Fibroblast of the conjunctiva (primary cell): ENCODE data around the gene SAMD13.
A peak's percentile ranks its signal among the peaks of the same experiment; 100 is the strongest.

Experiments
- DNase-seq: peaks from one replicate; pipeline ENCODE4 v3.0.0-alpha.2; 2010; ENCODE audit warnings: low read depth

Gene SAMD13

DNA sequence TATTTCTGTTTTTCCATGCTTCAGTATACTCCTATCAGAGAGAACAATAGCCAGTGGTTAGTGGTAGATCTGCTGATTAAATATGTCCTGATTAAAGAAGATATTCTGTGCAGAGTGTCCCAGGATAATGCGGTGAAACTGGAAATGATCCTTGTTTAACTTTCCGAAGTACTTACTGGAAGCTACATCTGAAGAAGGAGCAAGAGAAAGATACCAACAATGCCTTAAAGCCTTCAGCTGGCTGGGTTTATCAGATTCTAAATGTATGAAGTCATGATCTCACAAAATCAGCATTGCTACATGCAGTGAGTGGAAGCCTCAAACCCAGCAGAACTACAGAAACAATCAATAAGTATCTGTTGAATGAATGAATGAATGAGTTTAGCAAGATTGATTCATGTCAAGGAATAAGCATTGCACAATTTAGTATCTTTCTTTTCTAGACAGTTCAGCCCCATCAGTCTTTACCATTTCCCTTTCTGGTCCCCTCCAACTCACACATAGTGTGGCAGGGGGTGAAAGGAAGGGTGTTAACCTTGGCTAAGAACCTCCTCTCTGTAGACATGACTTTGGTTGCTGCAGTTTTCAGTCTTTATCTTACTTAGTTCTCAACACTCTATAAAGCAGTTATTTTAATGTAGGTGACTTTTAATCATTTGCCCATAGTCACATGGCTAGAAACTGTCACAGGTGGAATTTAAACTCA, 72.1 kb downstream of the SAMD13 start:
- no peak for DNase-seq

DNA sequence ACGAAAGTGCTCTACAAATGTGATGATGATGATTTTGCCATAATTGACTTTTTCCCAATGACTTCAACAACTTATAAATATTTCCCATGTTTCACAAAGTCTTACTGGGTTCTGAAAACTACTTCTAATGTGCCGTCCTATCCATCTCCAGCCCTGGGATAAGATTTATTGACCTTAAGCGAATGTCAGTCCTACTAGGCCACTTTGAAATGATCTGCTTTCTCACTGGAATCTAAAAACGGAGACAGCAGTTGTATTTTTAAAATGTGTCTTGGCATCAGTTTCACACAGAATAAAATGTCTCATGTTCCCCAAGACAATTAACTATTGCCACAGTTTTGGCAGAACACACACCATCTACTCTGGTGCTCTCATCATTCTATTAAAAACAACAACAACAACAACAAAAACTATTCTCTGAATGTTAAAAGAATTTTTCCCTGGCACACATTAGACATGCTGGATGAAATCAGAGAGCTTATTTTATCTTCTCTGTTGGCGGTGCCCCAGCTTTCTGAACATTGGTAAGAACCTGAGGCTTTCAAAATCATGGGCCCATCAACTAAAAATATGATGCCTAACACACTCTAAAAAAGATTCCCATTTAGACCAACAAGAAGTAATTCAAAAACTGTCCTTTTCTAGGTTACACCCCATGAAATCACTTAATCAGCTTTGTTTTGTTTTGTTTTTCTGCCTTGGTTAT, 73.6 kb downstream of the SAMD13 start:
- DNase-seq: no peak

DNA sequence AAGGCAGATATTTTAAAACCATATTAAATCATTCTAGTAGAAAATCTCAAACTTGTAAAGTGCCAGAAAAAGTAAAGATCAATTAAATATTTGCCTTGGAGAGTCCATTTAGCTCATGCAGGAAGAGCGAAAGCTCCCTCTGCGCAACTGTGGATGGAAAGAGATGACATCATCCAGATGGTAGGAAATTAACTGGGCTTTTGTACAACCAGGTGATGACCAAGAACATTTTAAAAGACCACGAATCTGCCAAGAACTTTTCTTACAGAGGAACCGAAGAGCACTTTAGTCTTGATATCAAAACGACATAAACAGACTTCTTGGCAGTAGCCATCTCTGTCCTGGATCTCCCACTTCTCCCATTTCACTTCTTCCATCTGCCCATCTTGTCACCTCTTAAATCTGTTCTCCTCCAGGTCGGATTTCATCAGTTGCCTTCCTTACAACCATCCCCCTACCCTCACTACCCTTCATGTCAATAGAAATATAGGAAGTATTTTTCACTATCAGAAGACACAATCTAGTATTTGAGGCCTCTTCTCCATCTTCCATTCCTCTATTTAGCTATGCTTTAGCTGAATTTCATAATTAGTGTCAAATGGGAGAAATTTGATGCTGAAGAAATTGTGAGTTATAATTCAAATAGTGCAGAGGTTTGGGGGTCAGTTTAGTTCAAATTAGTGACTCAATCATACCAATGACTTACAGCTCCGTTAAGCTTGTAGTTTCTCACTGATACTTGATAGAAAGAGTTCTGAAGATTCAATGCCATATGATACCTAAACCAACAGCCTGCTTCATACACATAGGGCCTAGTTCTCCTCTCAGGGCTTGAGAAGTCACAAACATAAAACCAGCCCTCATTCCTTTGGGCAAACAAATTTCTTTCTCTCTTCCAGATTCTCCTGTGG, 74.7 kb downstream of the SAMD13 start:
- DNase-seq: no peak

DNA sequence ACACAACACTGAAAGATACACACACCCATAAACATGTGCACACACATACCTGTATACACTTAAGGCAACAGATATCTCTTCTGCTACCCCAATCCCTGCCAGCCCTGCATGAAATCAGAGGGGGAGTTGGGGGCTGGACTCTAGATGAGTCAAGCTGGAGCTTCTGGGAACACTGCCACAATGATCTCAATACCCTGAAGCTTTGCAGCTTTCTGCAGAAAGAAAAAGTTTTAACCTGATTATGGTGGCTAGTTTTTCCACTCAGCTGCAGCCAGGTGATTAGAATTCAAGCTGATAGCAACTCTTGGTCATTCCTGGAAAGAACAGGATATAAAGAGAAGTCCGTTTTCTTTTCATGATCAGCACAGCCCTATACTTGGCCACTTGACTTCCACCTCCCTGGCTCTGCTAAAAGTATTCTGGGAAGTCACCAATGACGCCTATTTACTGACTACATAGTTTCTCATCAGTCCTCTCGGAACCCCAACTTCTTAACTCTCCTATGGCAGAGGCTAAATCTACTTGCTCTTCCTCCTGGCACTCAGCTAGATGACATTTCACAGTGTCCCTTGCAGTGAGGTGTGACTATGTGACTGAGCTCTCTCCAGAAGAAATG, 76.1 kb downstream of the SAMD13 start:
- peak; percentile 71 for DNase-seq

DNA sequence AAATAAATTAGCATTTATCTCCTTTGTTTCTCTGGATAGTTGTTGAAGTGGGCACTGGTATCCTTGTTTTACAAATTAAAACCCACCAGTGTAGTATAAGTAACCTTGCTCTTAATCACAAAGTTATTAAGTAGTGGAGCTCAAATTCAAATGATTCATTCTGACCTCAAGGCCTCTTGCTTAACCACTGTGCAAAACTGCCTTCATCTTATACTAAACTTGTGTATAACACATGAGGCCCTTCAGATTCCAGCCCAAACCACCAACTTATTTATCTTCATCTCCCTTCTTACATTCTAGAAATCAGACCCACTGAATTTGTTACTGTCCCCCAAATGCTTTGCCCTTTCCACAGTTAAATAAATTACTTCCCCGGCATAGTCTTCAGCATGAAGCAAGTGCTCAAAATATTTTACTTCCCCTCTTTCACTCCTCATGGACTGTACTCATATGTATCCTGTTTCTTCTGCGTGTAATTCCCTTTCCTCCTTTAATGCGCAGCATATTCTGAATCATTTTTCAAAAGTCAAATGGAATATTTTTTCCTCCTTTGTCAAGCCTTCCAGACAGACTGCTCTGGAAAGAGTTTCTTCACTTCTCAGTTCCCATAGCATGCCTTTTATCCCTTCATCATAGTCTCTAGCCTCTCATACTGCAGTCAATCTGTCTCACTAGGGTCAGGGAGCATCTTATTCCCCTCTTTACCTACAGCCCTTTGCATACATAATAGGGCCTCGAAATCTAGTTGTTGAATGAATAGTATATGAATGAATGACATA, 77.8 kb downstream of the SAMD13 start:
- peak; percentile 48 for DNase-seq

DNA sequence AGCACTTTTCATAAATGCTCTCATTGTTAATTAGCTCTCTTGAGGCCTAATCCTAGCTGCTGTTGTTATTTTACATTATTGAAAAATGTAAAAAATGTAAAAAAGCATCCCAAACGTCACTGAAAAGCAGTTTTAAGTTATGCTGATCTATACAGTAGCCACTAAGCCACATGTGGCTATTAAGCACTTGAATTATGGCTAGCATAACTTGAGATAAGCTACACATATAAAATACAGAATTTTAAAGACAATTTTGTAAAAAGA, 78.3 kb downstream of the SAMD13 start:
- no peak for DNase-seq

DNA sequence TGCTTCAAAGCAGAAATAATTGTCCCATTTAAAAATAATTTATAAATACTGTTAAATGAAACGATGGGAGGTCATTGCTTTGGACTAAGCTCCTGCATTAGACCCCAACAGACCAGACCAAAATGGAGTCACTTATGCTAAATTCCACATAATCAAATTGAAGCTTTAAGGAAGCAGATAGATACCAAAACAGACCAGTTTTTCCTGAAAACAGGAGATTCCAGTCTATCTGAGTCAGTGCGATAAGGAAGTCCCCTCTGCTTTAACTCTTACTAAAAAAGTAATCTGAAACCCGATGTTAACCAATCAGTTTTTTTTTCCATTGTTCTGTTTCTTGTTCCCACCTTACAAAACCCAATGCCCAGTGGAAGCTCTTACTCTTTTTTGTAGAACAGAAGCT, 80.6 kb downstream of the SAMD13 start:
- no peak for DNase-seq

DNA sequence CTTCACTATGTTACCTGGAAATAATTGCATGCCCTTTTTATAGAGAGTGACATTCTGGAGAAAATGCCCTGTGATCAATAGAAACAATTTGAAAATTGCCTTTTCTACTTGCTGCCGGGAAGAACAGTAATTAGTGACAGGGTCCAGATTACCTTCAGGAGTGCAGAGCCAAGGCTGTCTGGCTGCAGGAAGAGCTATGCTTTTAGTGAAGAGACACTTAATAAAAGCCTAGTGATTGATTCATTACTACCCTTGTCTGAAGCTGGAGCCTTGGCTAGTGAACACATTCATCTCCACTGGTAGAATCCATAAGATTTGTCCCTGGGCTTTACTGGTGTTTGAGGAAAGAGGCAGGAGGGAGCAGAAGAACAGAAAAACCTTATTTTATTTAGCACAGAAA, 83.8 kb downstream of the SAMD13 start:
- no peak for DNase-seq

DNA sequence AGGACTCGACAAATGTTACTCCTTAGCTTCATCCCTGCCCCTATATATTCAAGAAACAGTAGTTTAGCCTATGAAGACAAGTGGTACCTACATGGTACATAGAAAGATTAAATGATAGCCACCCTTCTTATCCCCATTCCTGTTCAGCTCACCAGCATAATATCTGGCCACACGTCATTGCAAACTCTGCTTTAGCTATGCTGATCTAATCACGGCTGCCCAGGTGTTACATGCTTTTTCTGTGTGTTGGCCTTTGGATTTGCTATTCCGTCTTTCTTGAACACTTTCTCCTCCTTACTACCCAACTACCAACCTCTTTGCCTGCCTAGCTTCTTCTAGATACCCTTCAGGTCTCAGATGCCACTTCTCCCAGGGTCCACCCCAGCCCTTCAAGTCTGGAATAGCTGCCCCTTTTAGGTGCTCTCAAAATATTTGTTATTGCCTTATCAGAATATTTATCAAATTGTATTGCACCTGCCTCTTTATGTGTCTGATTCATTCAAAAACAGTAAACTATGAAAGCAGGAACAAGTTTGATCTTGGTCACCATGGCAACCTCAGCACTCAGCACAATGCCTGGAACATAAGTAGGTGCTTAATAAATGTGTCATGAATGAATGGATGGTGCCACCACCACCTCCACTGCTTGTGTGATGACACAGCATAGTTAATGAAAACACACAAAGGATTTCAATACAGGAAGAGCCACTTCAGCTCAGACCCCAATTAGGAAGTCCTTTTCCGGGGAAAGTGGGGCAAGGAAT, 85.4 kb downstream of the SAMD13 start:
- no peak for DNase-seq

DNA sequence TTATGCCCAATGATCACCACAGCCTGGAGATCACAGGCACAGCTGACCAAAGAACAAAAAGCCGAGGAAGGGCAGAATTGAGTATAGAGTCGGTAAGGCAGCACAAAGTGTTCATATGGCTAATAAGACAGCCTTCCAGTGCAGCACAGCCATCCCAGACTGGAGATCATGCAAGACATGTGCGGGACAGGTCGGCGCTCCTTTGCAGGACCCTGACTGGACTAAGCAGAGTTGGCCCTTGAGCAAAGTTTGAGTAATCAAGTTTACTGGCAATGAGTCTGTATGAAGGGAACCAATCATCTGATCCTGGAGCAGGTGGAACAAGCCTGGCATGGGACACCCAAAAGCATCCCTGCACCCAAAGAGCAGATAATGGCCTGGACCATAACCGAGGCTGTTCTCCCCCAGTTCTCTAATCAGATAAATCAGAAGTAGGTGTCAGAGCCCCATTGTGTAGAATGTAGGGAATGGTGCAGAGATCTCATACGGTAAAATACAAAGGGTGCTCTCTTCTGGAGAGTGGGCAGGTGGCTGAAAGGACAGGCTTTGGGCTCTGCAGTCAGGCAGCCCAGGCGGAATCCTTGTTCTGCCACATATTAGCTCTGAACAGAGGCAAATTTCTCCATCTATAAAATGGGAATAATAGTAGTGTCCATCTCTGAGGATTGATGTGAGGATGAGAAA, 86.1 kb downstream of the SAMD13 start:
- DNase-seq: no peak

DNA sequence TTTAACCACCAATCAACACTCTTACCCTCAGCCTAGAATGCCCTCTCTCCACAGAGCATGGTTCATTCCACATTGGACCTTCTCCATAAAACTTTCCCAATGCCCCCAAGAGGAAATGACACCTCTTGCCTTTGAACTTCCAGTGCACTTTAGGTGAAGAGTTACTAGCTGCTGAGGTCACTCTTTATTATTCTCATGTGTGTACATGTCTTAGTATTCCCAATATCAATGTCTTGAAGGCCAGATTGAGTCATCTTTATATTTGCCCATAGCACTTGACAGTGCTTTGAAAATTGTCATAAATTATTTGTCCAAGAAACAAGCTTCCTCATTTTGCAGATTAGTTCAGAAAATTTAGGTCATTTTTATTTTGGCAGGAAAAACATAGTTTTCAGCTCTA, 88.7 kb downstream of the SAMD13 start:
- no peak for DNase-seq

DNA sequence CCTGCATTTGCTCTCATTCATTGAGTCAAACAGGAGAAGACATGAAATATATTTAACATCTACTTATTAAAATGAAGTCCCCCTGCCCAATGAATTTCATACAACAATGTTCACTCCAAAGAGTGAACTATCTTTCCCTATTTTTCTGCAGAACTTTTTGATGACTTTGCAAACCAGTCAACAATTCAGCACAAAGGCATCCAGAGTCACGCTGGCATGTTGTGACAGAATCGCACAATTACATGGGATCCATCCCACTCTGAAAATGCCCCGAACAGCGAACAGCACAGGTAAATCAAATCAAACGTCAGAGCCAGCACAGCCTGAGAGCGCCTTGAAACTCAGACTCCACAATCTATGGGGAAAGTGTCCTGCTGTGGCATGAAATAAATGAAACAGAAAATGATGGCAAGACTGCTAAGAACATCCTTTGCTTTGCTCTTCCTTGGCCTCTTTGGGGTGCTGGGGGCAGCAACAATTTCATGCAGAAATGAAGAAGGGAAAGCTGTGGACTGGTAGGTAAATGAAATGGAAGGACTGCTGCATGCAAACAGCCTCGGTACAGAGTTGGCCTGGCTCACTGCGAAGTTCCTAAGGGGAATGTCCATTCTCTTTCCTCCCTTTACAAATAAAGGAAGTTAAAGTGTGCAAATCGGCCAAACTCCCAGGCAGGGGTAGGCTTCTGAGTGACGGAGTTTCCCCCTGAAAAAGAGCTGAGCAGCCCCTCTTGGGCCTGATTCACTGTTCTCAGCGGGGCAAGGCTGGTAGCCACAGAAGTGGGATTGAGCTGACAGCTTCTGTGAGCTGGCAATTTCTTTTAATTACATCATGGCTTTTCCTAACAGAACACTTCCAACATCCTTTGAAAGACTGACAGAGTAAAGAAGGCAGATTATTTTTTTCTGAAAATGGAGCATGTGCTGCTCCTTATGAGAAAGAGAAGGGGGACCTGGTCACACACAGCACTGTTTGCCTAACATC, 97.0 kb downstream of the SAMD13 start, which contains the start of gene DNASE2B:
TSS of gene DNASE2B (plus strand) at position 310 of the 981 bp plus-strand sequence. CDS start at position 391, 81 bp downstream.
- DNase-seq: no peak
